GM23338 (cell line): Measurements from ENCODE around the gene PPIAL4G. TPM values are rescaled to one million over a fixed set of nuclear protein-coding genes. Genes with fewer than 3 reads are reported as not detected.
A peak's percentile ranks its signal among the peaks of the same experiment; 100 is the strongest.
"Not testable (repeated sequence)": the region's sequence is repeated elsewhere in the genome, so short reads cannot be mapped to it uniquely, and the experiment has no call there.

Source experiments
- ATAC-seq: fragments of 200-7000 bp; cut with Tn5 transposase; 3 replicates; pipeline ENCODE4 v1.9.1; 2020
- DNase-seq: peaks from one replicate; pipeline ENCODE4 v3.0.0-alpha.2; 2015; ENCODE audit warnings: low spot score
- H2AFZ ChIP-seq: fragments of 200-600 bp; sonication (generic); 2 replicates; pipeline ENCODE4 v1.8.0; 2016; ENCODE audit warnings: antibody characterized with exemption, mild to moderate bottlenecking, moderate library complexity
- H3F3A ChIP-seq: fragments of 200-600 bp; sonication (generic); replicated peaks from 2 replicates; pipeline ENCODE4 v1.8.0; 2017; ENCODE audit warnings: antibody characterized with exemption, mixed run types, low read depth
- H3K27ac ChIP-seq: fragments of 200-600 bp; sonication (generic); 2 replicates; pipeline ENCODE4 v1.6.1; 2016; ENCODE audit warnings: low read depth
- H3K27me3 ChIP-seq: fragments of 200-600 bp; sonication (generic); 2 replicates; pipeline ENCODE4 v1.8.0; 2016; ENCODE audit warnings: mild to moderate bottlenecking, mixed run types, moderate library complexity; ENCODE audit not compliant: insufficient read depth
- H3K36me3 ChIP-seq: fragments of 200-600 bp; sonication (generic); 2 replicates; pipeline ENCODE4 v1.8.0; 2016; ENCODE audit warnings: mild to moderate bottlenecking; ENCODE audit not compliant: insufficient read depth
- H3K4me1 ChIP-seq: fragments of 200-600 bp; sonication (generic); 2 replicates; pipeline ENCODE4 v1.8.0; 2016; ENCODE audit warnings: mild to moderate bottlenecking, moderate library complexity; ENCODE audit not compliant: insufficient read depth
- H3K4me2 ChIP-seq: fragments of 200-600 bp; sonication (generic); 2 replicates; pipeline ENCODE4 v1.7.1; 2017; ENCODE audit warnings: mixed run types
- H3K4me3 ChIP-seq: fragments of 200-600 bp; sonication (generic); 2 replicates; pipeline ENCODE4 v1.6.1; 2016; ENCODE audit warnings: mixed run types
- H3K79me2 ChIP-seq: fragments of 200-600 bp; sonication (generic); replicated peaks from 2 replicates; pipeline ENCODE4 v1.8.0; 2017; ENCODE audit warnings: mild to moderate bottlenecking; ENCODE audit not compliant: insufficient read depth
- H3K9me2 ChIP-seq: fragments of 200-600 bp; sonication (generic); 2 replicates; pipeline ENCODE4 v1.8.0; 2017; ENCODE audit not compliant: insufficient read depth
- H4K20me1 ChIP-seq: fragments of 200-600 bp; sonication (generic); replicated peaks from 2 replicates; pipeline ENCODE4 v1.8.0; 2017; ENCODE audit warnings: mild to moderate bottlenecking; ENCODE audit not compliant: insufficient read depth
- H3K27ac Mint-ChIP-seq: 2 replicates; pipeline ENCODE4 v1.8.0; 2020; ENCODE audit warnings: inconsistent platforms, mild to moderate bottlenecking, moderate library complexity, mixed read lengths
- H3K27me3 Mint-ChIP-seq: 3 replicates; pipeline ENCODE4 v1.8.0; 2022; ENCODE audit warnings: low read depth, mild to moderate bottlenecking, moderate library complexity, mixed read lengths, inconsistent platforms; ENCODE audit not compliant: insufficient read depth, poor library complexity
- H3K36me3 Mint-ChIP-seq: 3 replicates; pipeline ENCODE4 v1.8.0; 2021; ENCODE audit warnings: low read depth, mild to moderate bottlenecking, inconsistent platforms, moderate library complexity, mixed read lengths
- H3K4me1 Mint-ChIP-seq: 3 replicates; pipeline ENCODE4 v1.8.0; 2020; ENCODE audit warnings: mild to moderate bottlenecking, inconsistent platforms, mixed read lengths
- H3K4me3 Mint-ChIP-seq: 3 replicates; pipeline ENCODE4 v1.8.0; 2021; ENCODE audit warnings: moderate library complexity, mild to moderate bottlenecking, inconsistent platforms, mixed read lengths
- H3K9me3 Mint-ChIP-seq: 3 replicates; pipeline ENCODE4 v1.8.0; 2020; ENCODE audit warnings: moderate library complexity, mild to moderate bottlenecking, inconsistent platforms, mixed read lengths
- long read RNA-seq: library from polyadenylated mRNA; unstranded; transcript quantifications from one replicate; pipeline ENCODE4 v2.0.0, GENCODE V29; 2020; ENCODE audit not compliant: unreplicated experiment
- polyA plus RNA-seq: library from polyadenylated mRNA; unstranded; fragments of >200 nt; fragmentation: Nextera tagmentation; extraction: Ambion mirVana; gene quantifications from 2 replicates; pipeline ENCODE4 v1.2.1, GENCODE V29; 2016
- total RNA-seq: library from RNA; depleted of rRNA; stranded (reverse); fragments of >200 nt; shearing (Covaris generic); gene quantifications from 2 replicates; pipeline ENCODE4 v1.2.3, GENCODE V29; 2014; rRNA removed
- TF ChIP-seq, protein P1 (sequence below), 2 experiments: fragments of 200-600 bp in 1 of 2; sonication (generic) in 1 of 2; conservative IDR thresholded peaks; 2 replicates each; pipeline versions ENCODE4 v1.5.1 to v1.6.1; 2016 to 2017; ENCODE audit warnings: antibody characterized with exemption in 2 of 2, low read depth in 2 of 2, mild to moderate bottlenecking in 2 of 2, moderate library complexity in 1 of 2

PPIAL4G gene
- total RNA-seq = not detected in 2 replicates
- 0.07 TPM in 1 of 2 replicates, not detected in the other for polyA plus RNA-seq
- long read RNA-seq = 0 reads

GRCh38 chr1:148483029-148483428, at the start of gene PPIAL4G:
PPIAL4G (minus strand) TSS chr1:148483302; CDS start chr1:148483252, 50 bp downstream.
- not testable (repeated sequence) for H3K79me2 ChIP-seq, H3K4me1 Mint-ChIP-seq, DNase-seq, H3K4me3 ChIP-seq, H2AFZ ChIP-seq, H3K9me3 Mint-ChIP-seq, ATAC-seq, H3K27me3 Mint-ChIP-seq, H3K9me2 ChIP-seq, H3K27me3 ChIP-seq, H3K27ac Mint-ChIP-seq, H3F3A ChIP-seq, H3K36me3 Mint-ChIP-seq, H4K20me1 ChIP-seq, H3K27ac ChIP-seq, H3K36me3 ChIP-seq, H3K4me1 ChIP-seq, H3K4me2 ChIP-seq, H3K4me3 Mint-ChIP-seq

DNA sequence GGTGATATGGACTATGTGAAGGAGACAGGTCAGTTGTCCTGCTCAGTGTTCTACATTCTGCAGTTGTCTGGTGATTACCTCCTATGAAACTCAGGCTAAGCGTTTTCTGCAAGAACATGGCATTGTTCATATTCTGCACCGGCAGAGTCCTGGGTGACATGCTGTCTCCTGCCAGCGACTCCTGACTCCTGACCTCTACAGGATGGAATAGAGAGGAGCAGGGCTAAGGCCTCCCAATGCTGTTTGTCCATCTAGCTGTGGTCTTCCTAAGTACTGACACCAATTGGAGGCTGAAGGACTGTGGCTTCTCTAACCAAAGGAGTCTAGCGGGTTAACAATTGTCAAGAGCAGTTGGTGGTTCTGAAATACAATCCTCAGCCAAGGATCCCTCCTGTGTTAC, 49.1 kb upstream of the PPIAL4G start:
- ATAC-seq, H3K4me2 ChIP-seq, H3K27me3 Mint-ChIP-seq, H3K9me2 ChIP-seq, H2AFZ ChIP-seq, H3K36me3 Mint-ChIP-seq, H3K36me3 ChIP-seq, H3K79me2 ChIP-seq, H3K27ac Mint-ChIP-seq, H3K9me3 Mint-ChIP-seq, H3K27me3 ChIP-seq, H3K4me1 Mint-ChIP-seq, H3K4me1 ChIP-seq, H4K20me1 ChIP-seq, H3F3A ChIP-seq, H3K4me3 ChIP-seq, H3K4me3 Mint-ChIP-seq, H3K27ac ChIP-seq: not testable (repeated sequence)
- DNase-seq = peak; percentile 23
- TF ChIP-seq, protein P1, sequence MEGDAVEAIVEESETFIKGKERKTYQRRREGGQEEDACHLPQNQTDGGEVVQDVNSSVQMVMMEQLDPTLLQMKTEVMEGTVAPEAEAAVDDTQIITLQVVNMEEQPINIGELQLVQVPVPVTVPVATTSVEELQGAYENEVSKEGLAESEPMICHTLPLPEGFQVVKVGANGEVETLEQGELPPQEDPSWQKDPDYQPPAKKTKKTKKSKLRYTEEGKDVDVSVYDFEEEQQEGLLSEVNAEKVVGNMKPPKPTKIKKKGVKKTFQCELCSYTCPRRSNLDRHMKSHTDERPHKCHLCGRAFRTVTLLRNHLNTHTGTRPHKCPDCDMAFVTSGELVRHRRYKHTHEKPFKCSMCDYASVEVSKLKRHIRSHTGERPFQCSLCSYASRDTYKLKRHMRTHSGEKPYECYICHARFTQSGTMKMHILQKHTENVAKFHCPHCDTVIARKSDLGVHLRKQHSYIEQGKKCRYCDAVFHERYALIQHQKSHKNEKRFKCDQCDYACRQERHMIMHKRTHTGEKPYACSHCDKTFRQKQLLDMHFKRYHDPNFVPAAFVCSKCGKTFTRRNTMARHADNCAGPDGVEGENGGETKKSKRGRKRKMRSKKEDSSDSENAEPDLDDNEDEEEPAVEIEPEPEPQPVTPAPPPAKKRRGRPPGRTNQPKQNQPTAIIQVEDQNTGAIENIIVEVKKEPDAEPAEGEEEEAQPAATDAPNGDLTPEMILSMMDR (conservative IDR thresholded peaks at IDR 0.05; ENCODE audit: low read depth in 2 of 2) = peak in 1 of 2 experiments; percentile 35; a peak in 2 of 4 replicates

GRCh38 chr1:148529101-148529567, 46.0 kb upstream of the PPIAL4G start:
- not testable (repeated sequence) for H3K4me1 Mint-ChIP-seq, H3K9me3 Mint-ChIP-seq, H3K9me2 ChIP-seq, H4K20me1 ChIP-seq, H3F3A ChIP-seq, H3K79me2 ChIP-seq, H3K27ac ChIP-seq, H2AFZ ChIP-seq, ATAC-seq, H3K27me3 ChIP-seq, H3K4me1 ChIP-seq, H3K36me3 Mint-ChIP-seq, H3K27ac Mint-ChIP-seq, H3K36me3 ChIP-seq, H3K27me3 Mint-ChIP-seq
- peak overlapping the region; percentile 67 for H3K4me3 Mint-ChIP-seq
- DNase-seq = peak; percentile 69
- Histone ChIP-seq H3K4me3 (peak overlapping the region; percentile 56), H3K4me2 (peak overlapping the region; percentile 46; the same call in 1 of the 2 replicates)

GRCh38 chr1:148528591-148528990, 45.5 kb upstream of the PPIAL4G start:
- not testable (repeated sequence) for H3K4me3 Mint-ChIP-seq, H3K27ac Mint-ChIP-seq

GRCh38 chr1:148526587-148526986, 43.5 kb upstream of the PPIAL4G start:
- H3K4me2 ChIP-seq, H2AFZ ChIP-seq, H3K4me1 Mint-ChIP-seq, H3K27me3 ChIP-seq, H4K20me1 ChIP-seq, H3K36me3 ChIP-seq, H3K9me2 ChIP-seq, H3K4me3 Mint-ChIP-seq, H3K79me2 ChIP-seq, H3K36me3 Mint-ChIP-seq, H3K4me3 ChIP-seq, H3K4me1 ChIP-seq, ATAC-seq, H3K27ac ChIP-seq, H3K27ac Mint-ChIP-seq, DNase-seq, H3F3A ChIP-seq, H3K9me3 Mint-ChIP-seq, H3K27me3 Mint-ChIP-seq: not testable (repeated sequence)

More at GRCh38 chr1:148528591-148528990, 45.5 kb upstream of the PPIAL4G start:
- H3K9me2 ChIP-seq, H3F3A ChIP-seq, H3K27ac ChIP-seq, H4K20me1 ChIP-seq, H3K79me2 ChIP-seq, H3K27me3 ChIP-seq, H3K4me1 ChIP-seq, H3K36me3 ChIP-seq, ATAC-seq, H3K36me3 Mint-ChIP-seq, H3K27me3 Mint-ChIP-seq, H2AFZ ChIP-seq, H3K4me2 ChIP-seq, H3K9me3 Mint-ChIP-seq, DNase-seq, H3K4me1 Mint-ChIP-seq: not testable (repeated sequence)
- peak overlapping the region; percentile 56 for H3K4me3 ChIP-seq
